DOHH2 (cell line): Measurements from ENCODE around the gene SPON1.

Experiments used
- CTCF ChIP-seq: fragments of 200-600 bp; sonication (generic); IDR thresholded peaks from one replicate; pipeline ENCODE4 v1.5.1; 2014; ENCODE audit warnings: antibody characterized with exemption, mild to moderate bottlenecking, low read depth, low read length; ENCODE audit not compliant: poor library complexity, severe bottlenecking
- EZH2phosphoT487 ChIP-seq: fragments of 200-600 bp; sonication (generic); IDR thresholded peaks from 2 replicates; pipeline ENCODE4 v1.6.1; 2017; ENCODE audit warnings: borderline replicate concordance, mild to moderate bottlenecking, antibody characterized with exemption, low read length, moderate library complexity, mixed read lengths

- TF ChIP-seq CTCF (no peak), EZH2phosphoT487 (no peak)
Measured at GRCh38 chr11:13947379-13947778, 15.1 kb upstream of the SPON1 start.
